GM18505 (cell line): Measurements from ENCODE around the gene PPFIA4.
"Not testable (repeated sequence)": the region's sequence is repeated elsewhere in the genome, so short reads cannot be mapped to it uniquely, and the experiment has no call there.

Experiments used
- ATAC-seq: cut with Tn5 transposase; IDR thresholded peaks from one replicate; pipeline ENCODE4 v1.9.1; 2021; ENCODE audit not compliant: unreplicated experiment
- POLR2A ChIP-seq: IDR thresholded peaks from 4 replicates; pipeline ENCODE4 v1.6.1; 2011; ENCODE audit warnings: borderline replicate concordance; ENCODE audit not compliant: insufficient read depth, insufficient read length; ENCODE audit errors: extremely low read depth

Gene PPFIA4

DNA sequence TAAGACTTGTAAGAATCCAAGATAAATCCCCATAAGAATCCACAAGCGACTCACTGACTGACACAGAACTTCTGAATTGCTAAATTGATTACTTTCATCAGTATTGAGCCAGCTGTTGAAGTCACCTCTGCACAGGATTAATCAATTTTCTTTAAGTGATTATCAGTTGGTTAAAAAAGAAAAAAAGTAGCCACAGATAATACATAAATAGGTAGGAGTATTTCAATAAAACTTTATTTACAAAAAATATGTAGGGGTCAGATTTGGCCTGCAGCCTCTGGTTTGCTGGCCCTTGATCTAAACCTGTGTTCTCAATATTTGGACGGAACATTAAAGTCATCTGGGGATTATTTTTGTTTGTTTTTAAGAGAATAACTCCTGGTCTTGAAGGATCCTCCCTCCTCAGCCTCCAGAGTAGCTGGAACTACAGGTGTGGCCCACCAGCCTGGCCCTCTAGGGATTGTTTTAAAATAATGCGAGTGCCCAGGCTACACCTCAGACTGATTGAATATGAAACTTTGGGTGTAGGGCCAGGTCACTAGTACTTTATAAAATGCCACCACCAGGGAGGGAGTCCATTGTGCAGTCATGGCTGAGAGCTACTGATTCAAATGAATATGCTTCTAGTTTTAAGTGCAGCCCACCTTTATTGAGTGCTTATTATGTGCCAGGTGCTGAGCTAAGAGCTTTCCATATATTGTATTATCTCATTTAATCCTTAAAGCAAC is 25.9 kb upstream of the PPFIA4 start:
- no peak for TF ChIP-seq POLR2A
- ATAC-seq, result no peak

DNA sequence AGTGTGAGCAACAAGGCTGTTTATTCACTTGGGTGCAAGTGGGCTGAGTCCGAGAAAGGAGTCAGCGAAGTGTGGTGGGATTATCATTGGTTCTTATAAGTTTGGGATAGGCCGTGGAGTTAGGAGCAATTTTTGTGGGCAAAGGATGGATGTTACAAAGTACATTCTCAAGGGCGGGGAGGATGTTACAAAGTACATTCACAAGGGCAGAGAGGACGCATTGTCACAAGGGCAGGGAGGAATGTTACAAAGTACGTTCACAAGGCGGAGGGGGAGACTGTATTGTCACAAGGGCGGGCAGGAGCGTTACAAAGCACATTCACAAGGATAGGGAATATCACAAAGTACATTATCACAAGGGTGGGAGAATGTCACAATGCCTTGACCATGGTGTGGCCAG is 24.3 kb upstream of the PPFIA4 start:
- no peak for ATAC-seq
- TF ChIP-seq POLR2A, result no peak

DNA sequence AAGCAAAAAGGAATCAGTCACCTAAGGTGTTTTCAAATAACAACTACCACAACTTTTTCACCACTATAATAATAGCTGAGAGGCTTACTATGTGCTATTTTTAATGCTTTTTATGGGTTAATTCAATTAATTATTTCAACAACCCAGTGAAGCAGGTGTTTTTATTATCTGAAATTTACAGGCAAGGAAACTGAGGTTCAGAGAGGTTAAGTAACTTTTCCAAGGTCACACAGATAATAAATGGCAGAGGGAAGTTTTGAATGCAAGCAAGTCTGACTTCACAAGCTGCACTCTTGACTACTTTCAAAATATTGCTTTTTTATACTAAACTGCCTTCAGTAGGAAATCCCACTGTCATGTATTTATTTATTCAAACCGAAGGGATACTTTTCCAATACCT is 23.3 kb upstream of the PPFIA4 start:
- TF ChIP-seq POLR2A, result no peak
- ATAC-seq, result no peak

DNA sequence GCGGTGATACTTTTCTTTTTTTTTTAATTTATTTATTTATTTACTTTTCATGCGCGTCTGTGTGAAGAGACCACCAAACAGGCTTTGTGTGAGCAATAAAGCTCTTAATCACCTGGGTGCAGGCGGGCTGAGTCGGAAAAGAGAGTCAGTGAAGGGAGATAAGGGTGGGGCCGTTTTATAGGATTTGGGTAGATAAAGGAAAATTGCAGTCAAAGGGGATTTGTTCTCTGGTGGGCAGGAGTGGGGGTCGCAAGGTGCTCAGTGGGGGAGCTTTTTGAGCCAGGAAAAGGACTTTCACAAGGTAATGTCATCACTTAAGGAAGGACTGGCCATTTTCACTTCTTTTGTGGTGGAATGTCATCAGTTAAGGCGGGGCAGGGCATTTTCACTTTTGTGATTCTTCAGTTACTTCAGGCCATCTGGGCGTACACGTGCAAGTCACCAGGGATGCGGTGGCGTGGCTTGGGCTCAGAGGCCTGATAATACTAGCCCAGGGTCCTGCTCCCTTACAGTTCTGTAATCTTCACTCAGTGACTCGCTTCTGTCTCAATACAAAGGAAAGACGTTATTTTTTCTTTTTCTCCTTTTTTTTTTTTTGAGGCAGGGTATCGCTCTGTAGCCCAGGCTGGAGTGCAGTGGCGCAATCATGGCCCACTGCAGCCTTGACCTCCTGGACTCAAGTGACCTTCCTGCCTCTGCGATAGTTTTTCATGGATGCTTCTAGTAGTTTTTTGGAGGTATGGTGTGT is 20.7 kb upstream of the PPFIA4 start:
- ATAC-seq, result not testable (repeated sequence)

DNA sequence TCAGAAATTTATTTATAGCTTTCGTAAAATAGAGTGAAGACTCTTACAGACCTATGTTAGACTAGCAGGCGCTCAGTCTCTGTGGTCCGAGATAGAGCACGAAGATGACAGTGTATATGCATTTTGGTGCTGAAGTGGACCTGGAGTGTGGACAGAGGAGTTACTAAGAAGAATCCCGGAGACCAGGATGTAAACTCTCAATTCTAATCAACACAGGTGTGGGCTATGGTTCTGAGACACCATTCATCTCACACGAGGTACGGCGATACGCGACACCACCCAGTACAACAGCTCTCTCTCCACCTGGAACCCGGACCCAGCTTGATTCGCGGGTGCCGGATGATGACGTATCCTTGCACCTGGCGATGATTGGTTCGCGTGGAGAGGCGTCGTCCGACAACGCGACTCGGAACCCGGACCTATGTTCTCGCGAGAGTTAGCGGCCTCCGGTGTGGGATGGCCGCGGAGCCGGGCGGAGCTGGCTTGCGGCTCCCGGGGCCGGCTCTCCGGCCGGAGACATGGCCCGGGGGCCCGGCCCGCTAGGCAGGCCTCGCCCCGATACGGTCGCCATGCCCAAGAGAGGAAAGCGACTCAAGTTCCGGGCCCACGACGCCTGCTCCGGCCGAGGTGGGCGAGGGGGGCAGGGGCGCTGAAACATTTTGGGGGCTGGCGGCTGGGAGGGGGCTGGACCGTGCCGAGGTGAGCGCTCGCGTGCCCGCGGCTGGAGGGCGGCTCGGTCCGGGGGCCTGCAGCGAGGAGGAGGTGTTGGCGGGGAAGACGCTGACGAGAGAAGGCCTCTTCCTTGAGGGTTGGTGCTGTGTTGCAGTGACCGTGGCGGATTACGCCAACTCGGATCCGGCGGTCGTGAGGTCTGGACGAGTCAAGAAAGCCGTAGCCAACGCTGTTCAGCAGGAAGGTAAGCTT is 19.1 kb upstream of the PPFIA4 start, which contains the start of gene TMEM183A:
TMEM183A (plus strand) TSS at position 427 of the 924 bp plus-strand sequence; CDS start at position 519, 92 bp downstream.
- peak; percentile 93 for ATAC-seq
- peak; percentile 96 for TF ChIP-seq POLR2A

DNA sequence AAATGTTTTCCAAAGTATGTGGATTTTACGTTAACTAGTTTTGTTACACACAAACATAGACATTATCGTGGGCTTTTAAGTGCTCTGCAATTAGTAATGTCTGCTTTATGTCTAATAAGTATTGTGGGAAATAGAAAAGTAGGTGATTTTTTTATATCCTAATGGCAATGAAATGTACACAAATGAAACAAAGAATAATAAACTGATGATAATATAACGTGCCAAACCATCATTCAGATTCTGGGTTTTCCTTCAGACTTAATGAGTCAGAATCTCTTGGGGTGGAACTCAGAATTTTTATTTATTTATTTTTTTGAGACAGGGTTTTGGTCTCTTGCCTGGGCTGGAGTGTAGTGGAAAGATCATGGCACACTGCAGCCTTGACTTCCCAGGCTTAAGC is 17.1 kb upstream of the PPFIA4 start:
- ATAC-seq, result no peak
- no peak for TF ChIP-seq POLR2A

DNA sequence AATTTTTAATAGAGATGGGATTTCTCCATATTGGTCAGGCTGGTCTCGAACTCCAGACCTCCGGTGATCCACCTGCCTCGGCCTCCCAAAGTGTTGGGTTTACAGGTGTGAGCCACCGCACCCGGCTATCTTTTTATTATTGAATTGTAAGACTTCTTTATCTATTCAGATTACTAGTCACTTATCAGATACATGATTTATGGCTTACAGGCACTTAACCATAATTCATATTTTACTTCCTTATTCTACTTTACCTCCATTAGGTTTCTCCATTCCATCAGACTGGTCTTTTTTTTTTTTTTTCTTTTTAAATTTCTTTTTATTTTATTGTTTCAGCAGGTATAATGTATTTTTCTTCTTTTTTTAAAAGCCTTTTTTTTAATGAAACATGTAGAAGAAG is 14.7 kb upstream of the PPFIA4 start:
- ATAC-seq, result no peak
- no peak for TF ChIP-seq POLR2A

DNA sequence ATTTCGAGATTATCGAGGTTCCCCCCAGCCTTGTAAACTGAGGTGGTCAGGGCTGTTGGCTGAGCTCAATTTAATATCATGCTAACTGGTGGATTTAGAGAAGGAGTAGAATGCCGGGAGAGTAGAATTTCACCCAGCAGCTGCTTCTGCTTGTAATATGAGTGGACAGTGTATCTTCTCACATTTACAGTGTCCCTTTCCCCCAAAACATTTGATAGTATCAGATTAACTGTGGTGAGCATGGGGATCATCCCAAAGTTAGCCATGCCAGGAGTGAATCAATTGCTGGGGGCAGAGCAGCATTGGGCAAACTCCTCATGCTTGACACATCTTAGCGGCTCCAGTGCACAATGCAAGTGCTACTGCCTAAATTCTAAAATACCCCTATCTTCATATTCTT is 9.2 kb upstream of the PPFIA4 start:
- TF ChIP-seq POLR2A, result no peak
- ATAC-seq, result no peak

DNA sequence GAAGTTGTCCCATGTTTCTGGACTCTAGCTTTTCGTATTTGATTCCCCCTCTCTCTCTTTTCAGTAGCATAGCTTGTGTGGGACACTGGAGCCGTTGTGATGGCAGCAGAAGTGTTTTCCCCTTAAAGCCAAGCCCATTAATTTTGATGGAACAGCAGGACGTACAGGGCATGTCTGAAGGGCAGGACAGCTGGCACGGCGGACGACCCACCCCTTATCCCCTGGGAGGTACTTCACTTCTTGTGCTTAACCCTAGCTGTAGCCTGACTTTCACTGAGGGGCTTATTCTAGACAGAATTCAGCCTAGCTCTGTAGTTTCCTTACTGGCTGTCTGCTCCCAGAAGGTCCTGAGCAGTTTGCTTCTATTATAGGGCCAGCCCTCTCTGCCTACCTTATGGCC is 8.6 kb upstream of the PPFIA4 start:
- ATAC-seq, result no peak
- TF ChIP-seq POLR2A, result no peak

DNA sequence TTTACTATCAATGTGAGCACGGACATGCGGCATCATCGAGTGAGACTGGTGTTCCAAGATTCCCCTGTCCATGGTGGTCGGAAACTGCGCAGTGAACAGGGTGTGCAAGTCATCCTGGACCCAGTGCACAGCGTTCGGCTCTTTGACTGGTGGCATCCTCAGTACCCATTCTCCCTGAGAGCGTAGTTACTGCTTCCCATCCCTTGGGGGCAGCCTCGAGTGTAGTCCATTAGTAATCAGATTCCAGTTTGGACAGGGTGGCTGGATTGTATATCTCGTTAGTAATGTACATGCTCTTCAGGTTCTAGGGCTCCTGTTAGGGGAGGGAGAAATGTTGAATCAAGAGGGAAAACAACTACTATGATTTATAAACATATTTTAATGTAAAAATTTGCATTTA is 3.4 kb upstream of the PPFIA4 start:
- not testable (repeated sequence) for ATAC-seq

DNA sequence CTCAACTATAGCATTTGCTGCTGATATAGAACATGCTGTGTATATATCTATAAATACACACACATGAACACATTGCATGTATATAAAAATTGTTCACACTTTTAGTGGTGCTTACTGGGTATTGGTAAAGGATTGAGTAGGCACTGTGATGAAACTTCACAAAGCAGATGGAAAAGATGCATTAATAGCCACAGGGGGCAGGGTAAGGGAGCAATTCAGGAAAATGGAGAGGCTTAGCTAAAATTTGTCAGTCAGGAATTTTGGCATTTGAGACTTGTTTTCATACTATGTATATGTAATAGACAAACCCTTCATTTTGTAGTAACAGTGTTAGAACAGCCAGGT is 633 bp upstream of the PPFIA4 start:
- TF ChIP-seq POLR2A, result no peak
- ATAC-seq, result no peak

DNA sequence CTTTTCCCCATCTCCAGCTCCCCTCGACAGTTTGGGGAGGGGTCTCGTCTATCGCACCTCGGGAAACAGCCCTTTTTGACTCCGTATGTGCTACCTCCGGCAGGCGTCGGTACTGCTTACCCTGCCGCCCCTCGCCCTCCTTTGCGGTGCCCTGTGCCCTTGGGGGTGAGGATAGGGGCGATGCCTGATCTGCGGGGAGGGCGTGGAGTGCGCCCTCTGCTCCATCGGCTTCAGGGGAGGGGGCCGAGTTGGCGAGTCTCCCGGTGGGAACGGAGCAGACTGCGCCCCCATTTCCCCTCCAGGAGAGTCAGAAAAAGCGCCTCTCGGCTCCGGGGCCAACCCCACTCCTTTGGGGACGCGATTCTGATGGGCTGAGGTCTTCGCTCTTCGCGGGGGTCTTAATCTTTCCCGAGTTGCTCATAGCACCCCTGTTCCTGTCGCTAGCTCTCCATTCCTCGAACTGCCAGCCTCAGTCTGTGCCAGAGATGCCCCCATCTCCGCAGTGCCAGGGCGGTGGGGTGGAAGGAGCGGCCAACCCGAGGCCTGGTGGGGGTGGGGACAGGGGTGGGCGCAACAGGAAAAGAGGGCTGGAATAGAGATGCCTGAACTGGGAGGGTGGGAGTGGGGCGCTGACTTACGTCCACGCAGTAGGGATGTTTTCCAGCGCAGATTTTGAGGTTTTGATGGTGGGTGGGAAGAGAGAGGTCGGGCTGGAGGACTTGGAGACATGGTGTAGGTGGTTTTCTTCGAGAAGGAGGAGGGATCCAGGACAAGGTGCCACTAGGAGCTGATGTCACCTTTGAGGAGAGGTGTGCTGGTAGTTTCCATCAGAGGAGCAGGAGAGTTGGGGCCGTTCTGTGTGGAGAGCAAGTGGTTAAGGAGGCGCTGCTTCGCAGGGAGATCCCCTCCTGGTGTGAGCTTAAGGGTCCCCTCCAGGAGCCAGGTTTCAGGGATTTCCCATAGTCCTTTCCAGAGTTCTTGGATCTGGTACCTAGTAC is 674 bp downstream of the PPFIA4 start:
- ATAC-seq, result no peak

More for the DNA sequence above, 674 bp downstream of the PPFIA4 start:
- TF ChIP-seq POLR2A, result no peak
